Large intestine (tissue), 3 donors: ENCODE results near the gene TP53BP1. TPM values are rescaled to one million over a fixed set of nuclear protein-coding genes. Genes with fewer than 3 reads are reported as not detected.

Experiments used
- DNase-seq, 2 donors: peaks; one replicate each; pipeline versions ENCODE4 v3.0.0 to v3.0.0-alpha.2; 2013
- H3K27ac ChIP-seq: one replicate; pipeline ENCODE4 v1.5.1; 2013; ENCODE audit warnings: low read length
- H3K27me3 ChIP-seq: 2 replicates; pipeline ENCODE4 v1.6.1; 2013; ENCODE audit warnings: low read length; ENCODE audit not compliant: control insufficient read depth, insufficient read depth
- H3K36me3 ChIP-seq: 2 replicates; pipeline ENCODE4 v1.6.1; 2013; ENCODE audit warnings: low read length; ENCODE audit not compliant: control insufficient read depth, insufficient read depth
- H3K4me1 ChIP-seq: one replicate; pipeline ENCODE4 v1.6.1; 2013; ENCODE audit warnings: low read length; ENCODE audit not compliant: control insufficient read depth, insufficient read depth
- H3K4me3 ChIP-seq: one replicate; pipeline ENCODE4 v1.5.1; 2013; ENCODE audit warnings: low read length
- H3K9me3 ChIP-seq: one replicate; pipeline ENCODE4 v1.6.1; 2013; ENCODE audit warnings: mild to moderate bottlenecking, low read depth, low read length, moderate library complexity; ENCODE audit not compliant: control insufficient read depth
- WGBS: methylation state at CpG from one replicate; pipeline ENCODE4 v1.1.5; 2013; ENCODE audit warnings: low lambda C conversion rate; ENCODE audit not compliant: insufficient coverage; 5-methylcytosine and 5-hydroxymethylcytosine counted together
- polyA plus RNA-seq: library from polyadenylated mRNA; unstranded; fragments of 120-200 nt; gene quantifications from one replicate; pipeline ENCODE4 v1.2.1, GENCODE V29; 2013

Gene TP53BP1
- polyA plus RNA-seq, 1 donor = 35.6 TPM

DNA sequence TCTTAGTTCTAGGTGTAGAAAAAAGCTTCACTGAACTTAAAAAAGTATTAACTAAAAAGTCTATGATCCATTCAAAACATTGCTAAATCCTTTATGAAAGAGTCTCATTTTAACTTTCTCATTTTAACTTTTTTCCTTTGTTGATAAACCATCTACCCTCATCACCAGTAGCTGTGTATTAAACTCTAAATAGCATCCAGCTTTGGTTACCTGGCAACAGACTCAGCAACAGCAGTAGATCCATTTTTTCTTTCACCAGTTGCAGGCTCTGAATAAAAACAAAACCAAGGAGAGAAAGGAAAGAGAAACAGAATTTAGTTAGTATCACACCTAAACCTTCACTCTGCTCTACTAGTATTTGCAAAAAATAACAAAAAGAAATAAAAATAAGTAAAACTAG is 51.6 kb downstream of the TP53BP1 start:
- DNase-seq = no peak
- Histone ChIP-seq H3K36me3 (peaks cover 55% of the 10 kb centered on the region), H3K4me1 (no peaks in the 10 kb centered on the region), H3K4me3 (no peak overlapping the region), H3K9me3 (no peaks in the 10 kb centered on the region), H3K27ac (no peak overlapping the region), H3K27me3 (no peaks in the 10 kb centered on the region)

- Histone ChIP-seq H3K4me1 (no peaks in the 10 kb centered on the region), H3K9me3 (no peaks in the 10 kb centered on the region), H3K36me3 (peaks cover 57% of the 10 kb centered on the region), H3K4me3 (no peak overlapping the region), H3K27ac (no peak overlapping the region), H3K27me3 (no peaks in the 10 kb centered on the region)
- WGBS = no CpG with 5 or more reads among the region's 4 CpGs
- DNase-seq = peak; percentile 38 to 49
Observed at GRCh38 chr15:43440721-43441281, 52.2 kb downstream of the TP53BP1 start.

DNA sequence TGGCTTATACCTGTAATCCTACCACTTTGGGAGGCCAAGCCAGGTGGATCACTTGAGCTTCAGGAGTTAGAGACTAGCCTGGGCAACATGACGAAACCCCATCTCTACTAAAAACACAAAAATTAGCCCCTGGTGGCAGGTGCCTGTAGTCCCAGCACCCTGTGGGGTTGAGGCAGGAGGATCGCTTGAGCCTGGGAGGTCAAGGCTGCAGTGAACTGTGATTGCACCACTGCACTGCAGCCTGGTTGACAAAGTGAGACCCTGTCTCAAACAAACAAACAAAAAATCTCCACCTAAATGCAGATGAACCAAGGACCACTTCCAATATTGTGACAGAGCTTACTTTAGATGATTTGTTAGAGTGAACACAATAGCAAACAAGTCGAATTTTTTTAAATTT is 53.7 kb downstream of the TP53BP1 start:
- no peak overlapping the region for H3K4me3 ChIP-seq
- H3K27me3 ChIP-seq = no peaks in the 10 kb centered on the region
- DNase-seq = no peak
- no peaks in the 10 kb centered on the region for H3K9me3 ChIP-seq
- H3K4me1 ChIP-seq = no peaks in the 10 kb centered on the region
- WGBS = 86% methylated on average over 1 of the region's 3 CpGs
- no peak overlapping the region for H3K27ac ChIP-seq
- H3K36me3 ChIP-seq = peaks cover 45% of the 10 kb centered on the region

DNA sequence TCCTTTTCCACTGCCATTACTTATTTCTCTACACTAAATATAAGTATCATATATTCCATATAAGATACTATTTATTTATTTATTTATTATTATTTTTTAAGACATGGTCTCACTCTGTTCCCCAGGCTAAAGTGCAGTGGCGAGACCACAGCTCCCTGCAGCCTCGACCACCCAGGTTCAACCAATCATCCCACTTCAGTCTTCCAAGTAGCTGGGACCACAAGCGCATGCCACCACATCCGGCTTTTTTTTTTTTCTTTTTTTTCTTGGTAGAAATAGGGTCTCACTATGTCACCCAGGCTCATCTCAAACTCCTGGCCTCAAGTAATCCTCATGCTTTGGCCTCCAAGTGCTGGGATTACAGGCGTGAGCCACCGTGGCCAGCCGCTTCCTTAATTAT is 56.6 kb downstream of the TP53BP1 start:
- Histone ChIP-seq H3K4me3 (no peak overlapping the region), H3K27me3 (no peaks in the 10 kb centered on the region), H3K9me3 (no peaks in the 10 kb centered on the region), H3K4me1 (no peaks in the 10 kb centered on the region), H3K36me3 (peaks cover 52% of the 10 kb centered on the region), H3K27ac (no peak overlapping the region)
- WGBS = no CpG with 5 or more reads among the region's 7 CpGs
- DNase-seq = no peak

GRCh38 chr15:43434446-43434845 is 58.5 kb downstream of the TP53BP1 start:
- H3K27me3 ChIP-seq = no peaks in the 10 kb centered on the region
- no peaks in the 10 kb centered on the region for H3K4me1 ChIP-seq
- H3K9me3 ChIP-seq = no peaks in the 10 kb centered on the region
- H3K27ac ChIP-seq = no peak overlapping the region
- peaks cover 46% of the 10 kb centered on the region for H3K36me3 ChIP-seq
- no peak overlapping the region for H3K4me3 ChIP-seq
- DNase-seq = no peak

DNA sequence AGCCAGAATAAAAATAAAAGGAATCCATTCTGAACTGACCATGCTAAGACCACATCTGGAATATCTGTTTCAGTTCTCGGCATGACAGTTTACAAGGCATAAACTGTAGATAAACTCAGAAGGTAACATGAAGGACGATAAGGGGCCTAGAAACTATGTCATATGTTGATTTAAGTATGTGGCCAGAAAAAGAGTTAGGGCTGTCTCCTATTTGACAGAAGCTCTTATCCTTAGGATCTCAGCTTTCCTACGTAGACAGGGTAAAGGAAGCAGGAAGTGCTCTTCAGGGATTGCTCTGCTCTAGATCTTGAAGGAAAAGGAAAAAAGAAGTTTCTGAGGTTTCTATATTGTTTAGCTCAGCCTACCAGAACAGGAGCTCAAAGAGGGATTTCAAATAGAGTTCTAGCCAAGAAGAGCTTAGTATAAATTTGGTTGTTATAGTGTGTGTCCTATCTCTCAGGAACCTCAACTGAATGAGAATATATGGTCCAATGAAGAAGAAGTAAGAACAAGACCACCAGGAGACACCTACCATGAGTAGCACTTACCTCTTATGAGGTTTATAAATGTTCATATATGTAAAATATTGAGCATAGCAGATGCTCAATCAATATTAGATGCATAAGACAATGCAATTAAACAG is 59.2 kb downstream of the TP53BP1 start:
- Histone ChIP-seq H3K9me3 (no peaks in the 10 kb centered on the region), H3K4me3 (no peak overlapping the region), H3K4me1 (no peaks in the 10 kb centered on the region), H3K36me3 (peaks cover 43% of the 10 kb centered on the region), H3K27ac (no peak overlapping the region), H3K27me3 (no peaks in the 10 kb centered on the region)
- WGBS = 100% methylated on average over 3 of the region's 3 CpGs
- no peak for DNase-seq

GRCh38 chr15:43433165-43433564 is 59.8 kb downstream of the TP53BP1 start:
- no peak overlapping the region for H3K4me3 ChIP-seq
- H3K27ac ChIP-seq = no peak overlapping the region
- peaks cover 43% of the 10 kb centered on the region for H3K36me3 ChIP-seq
- no peaks in the 10 kb centered on the region for H3K9me3 ChIP-seq
- no peaks in the 10 kb centered on the region for H3K27me3 ChIP-seq
- H3K4me1 ChIP-seq = no peaks in the 10 kb centered on the region
- no peak for DNase-seq
- WGBS = 97% methylated on average over 4 of the region's 4 CpGs

DNA sequence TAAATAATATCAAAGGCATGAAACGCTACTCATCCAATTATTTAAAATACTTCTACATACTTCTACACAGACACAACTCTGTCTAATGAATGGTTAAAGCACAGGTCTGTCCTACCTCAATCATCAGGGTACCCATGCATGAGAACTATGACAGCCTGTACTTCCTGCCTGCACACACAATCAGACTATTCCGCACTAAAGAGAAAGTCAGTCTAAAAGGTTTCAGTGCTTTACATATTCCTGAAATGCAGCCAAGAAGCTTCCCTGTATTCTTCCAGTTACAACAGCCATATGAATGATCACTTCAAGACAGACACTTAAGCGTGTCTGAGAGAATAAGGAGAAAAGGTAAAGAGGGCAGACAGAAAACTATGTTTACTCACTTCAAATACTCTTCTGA is 63.3 kb downstream of the TP53BP1 start:
- Histone ChIP-seq H3K36me3 (peaks cover 49% of the 10 kb centered on the region), H3K4me3 (no peak overlapping the region), H3K4me1 (no peaks in the 10 kb centered on the region), H3K27me3 (no peaks in the 10 kb centered on the region), H3K9me3 (no peaks in the 10 kb centered on the region), H3K27ac (no peak overlapping the region)
- no peak for DNase-seq
- 80% methylated on average over 1 of the region's 3 CpGs for WGBS

GRCh38 chr15:43423793-43424192 is 69.2 kb downstream of the TP53BP1 start:
- H3K27me3 ChIP-seq = no peaks in the 10 kb centered on the region
- no peaks in the 10 kb centered on the region for H3K9me3 ChIP-seq
- no peak overlapping the region for H3K27ac ChIP-seq
- no peak overlapping the region for H3K4me3 ChIP-seq
- peaks cover 68% of the 10 kb centered on the region for H3K36me3 ChIP-seq
- 97% methylated on average over 3 of the region's 3 CpGs for WGBS
- no peaks in the 10 kb centered on the region for H3K4me1 ChIP-seq
- DNase-seq = no peak

- Histone ChIP-seq H3K9me3 (no peaks in the 10 kb centered on the region), H3K27me3 (no peaks in the 10 kb centered on the region), H3K27ac (no peak overlapping the region), H3K36me3 (peaks cover 67% of the 10 kb centered on the region), H3K4me1 (no peaks in the 10 kb centered on the region), H3K4me3 (no peak overlapping the region)
- DNase-seq = no peak
- WGBS = 100% methylated on average over 1 of the region's 7 CpGs
Observed at GRCh38 chr15:43420876-43421275, 72.1 kb downstream of the TP53BP1 start.

DNA sequence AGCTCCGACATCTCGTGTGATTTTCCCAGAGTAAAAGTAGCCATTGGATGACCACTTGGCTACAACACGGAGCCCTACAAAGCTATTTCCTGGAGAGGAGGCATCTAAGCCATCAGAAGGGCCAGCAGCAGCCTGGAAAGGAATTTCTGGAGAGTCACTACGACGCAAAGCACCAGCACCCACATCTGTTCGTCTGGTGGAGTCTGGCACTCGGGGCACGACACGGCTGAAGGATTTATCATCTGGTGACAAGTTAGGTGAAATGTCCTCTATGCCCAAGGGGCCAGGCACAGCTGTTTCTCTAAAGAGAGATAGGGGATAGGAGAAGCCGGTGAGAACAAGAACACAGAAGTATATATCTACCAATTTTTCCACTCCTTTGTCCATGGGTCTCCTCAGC is 72.5 kb downstream of the TP53BP1 start:
- WGBS = no CpG with 5 or more reads among the region's 10 CpGs
- Histone ChIP-seq H3K36me3 (peaks cover 71% of the 10 kb centered on the region), H3K9me3 (no peaks in the 10 kb centered on the region), H3K27me3 (no peaks in the 10 kb centered on the region), H3K4me3 (no peak overlapping the region), H3K4me1 (no peaks in the 10 kb centered on the region), H3K27ac (no peak overlapping the region)
- DNase-seq = no peak
